Ishikawa (cell line): ENCODE measurements around the gene DSCAML1.

Experiments used
- CEBPB ChIP-seq: IDR thresholded peaks from 2 replicates; pipeline ENCODE4 v1.6.1; 2012
- CREB1 ChIP-seq: IDR thresholded peaks from 2 replicates; pipeline ENCODE4 v1.6.1; 2012; ENCODE audit warnings: low read depth
- EGR1 ChIP-seq: IDR thresholded peaks from 2 replicates; pipeline ENCODE4 v1.6.1; 2012
- EP300 ChIP-seq: IDR thresholded peaks from 2 replicates; pipeline ENCODE4 v1.6.1; 2012; ENCODE audit warnings: borderline replicate concordance
- FOXM1 ChIP-seq: IDR thresholded peaks from 2 replicates; pipeline ENCODE4 v1.6.1; 2012; ENCODE audit warnings: low read depth, borderline replicate concordance
- NFIC ChIP-seq: IDR thresholded peaks from 2 replicates; pipeline ENCODE4 v1.6.1; 2012
- RAD21 ChIP-seq: IDR thresholded peaks from 2 replicates; pipeline ENCODE4 v1.6.1; 2012; ENCODE audit warnings: low read depth
- TAF1 ChIP-seq: IDR thresholded peaks from 2 replicates; pipeline ENCODE4 v1.6.1; 2012; ENCODE audit warnings: low read depth, mild to moderate bottlenecking
- TCF12 ChIP-seq: IDR thresholded peaks from 2 replicates; pipeline ENCODE4 v1.6.1; 2012; ENCODE audit warnings: low read depth
- TEAD4 ChIP-seq: IDR thresholded peaks from 2 replicates; pipeline ENCODE4 v1.6.1; 2012
- YY1 ChIP-seq: IDR thresholded peaks from 2 replicates; pipeline ENCODE4 v1.6.1; 2012; ENCODE audit warnings: low read depth
- ZBTB7A ChIP-seq: IDR thresholded peaks from 2 replicates; pipeline ENCODE4 v1.6.1; 2012; ENCODE audit warnings: low read depth
- TF ChIP-seq, protein P1 (sequence below): IDR thresholded peaks from 2 replicates; pipeline ENCODE4 v1.6.1; 2012
- TF ChIP-seq, protein P2 (sequence below): IDR thresholded peaks from 2 replicates; pipeline ENCODE4 v1.6.1; 2012; ENCODE audit warnings: low read depth, mild to moderate bottlenecking
- TF ChIP-seq, protein P3 (sequence below): IDR thresholded peaks from 2 replicates; pipeline ENCODE4 v1.6.1; 2012

DSCAML1 gene

DNA sequence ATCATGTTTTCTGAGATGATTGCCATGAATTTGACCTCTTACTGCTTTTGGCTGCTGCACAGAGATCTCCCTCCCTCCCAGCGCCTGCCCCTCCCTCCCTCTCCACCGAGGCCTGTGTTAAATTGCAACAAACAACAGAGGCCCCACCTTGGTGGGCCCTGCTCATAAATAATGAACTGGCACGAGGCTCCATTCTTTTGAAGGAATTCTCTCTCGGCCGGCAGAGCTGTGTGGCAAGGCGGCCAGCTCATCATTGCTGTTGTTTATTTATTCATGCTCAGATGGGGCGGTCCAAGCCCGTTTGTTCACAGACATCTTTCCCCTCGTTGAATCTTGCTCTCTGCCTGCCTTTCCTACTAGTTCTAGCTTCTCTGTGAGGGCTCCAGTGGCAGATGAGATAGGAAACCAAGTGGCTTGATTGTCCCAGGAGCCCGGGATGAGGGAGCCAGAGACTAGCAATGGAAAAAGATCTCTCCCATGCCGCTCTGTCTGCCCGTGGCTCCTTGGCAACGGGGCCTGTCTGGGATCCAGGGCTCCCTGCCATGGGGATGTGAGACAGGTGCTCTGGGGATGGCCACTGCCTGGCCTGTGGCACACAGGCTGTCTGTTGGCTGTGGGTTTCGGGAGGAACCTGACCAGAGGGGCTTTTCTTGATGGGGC is 192.6 kb downstream of the DSCAML1 start:
- TF ChIP-seq, protein P1, sequence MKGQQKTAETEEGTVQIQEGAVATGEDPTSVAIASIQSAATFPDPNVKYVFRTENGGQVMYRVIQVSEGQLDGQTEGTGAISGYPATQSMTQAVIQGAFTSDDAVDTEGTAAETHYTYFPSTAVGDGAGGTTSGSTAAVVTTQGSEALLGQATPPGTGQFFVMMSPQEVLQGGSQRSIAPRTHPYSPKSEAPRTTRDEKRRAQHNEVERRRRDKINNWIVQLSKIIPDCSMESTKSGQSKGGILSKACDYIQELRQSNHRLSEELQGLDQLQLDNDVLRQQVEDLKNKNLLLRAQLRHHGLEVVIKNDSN = no peak
- TF ChIP-seq ZBTB7A (no peak), RAD21 (no peak), TEAD4 (no peak), EP300 (no peak), YY1 (no peak), CREB1 (no peak), EGR1 (no peak), NFIC (no peak), TAF1 (no peak), CEBPB (no peak), FOXM1 (no peak), TCF12 (no peak)
- TF ChIP-seq, protein P2, sequence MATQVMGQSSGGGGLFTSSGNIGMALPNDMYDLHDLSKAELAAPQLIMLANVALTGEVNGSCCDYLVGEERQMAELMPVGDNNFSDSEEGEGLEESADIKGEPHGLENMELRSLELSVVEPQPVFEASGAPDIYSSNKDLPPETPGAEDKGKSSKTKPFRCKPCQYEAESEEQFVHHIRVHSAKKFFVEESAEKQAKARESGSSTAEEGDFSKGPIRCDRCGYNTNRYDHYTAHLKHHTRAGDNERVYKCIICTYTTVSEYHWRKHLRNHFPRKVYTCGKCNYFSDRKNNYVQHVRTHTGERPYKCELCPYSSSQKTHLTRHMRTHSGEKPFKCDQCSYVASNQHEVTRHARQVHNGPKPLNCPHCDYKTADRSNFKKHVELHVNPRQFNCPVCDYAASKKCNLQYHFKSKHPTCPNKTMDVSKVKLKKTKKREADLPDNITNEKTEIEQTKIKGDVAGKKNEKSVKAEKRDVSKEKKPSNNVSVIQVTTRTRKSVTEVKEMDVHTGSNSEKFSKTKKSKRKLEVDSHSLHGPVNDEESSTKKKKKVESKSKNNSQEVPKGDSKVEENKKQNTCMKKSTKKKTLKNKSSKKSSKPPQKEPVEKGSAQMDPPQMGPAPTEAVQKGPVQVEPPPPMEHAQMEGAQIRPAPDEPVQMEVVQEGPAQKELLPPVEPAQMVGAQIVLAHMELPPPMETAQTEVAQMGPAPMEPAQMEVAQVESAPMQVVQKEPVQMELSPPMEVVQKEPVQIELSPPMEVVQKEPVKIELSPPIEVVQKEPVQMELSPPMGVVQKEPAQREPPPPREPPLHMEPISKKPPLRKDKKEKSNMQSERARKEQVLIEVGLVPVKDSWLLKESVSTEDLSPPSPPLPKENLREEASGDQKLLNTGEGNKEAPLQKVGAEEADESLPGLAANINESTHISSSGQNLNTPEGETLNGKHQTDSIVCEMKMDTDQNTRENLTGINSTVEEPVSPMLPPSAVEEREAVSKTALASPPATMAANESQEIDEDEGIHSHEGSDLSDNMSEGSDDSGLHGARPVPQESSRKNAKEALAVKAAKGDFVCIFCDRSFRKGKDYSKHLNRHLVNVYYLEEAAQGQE = no peak
- TF ChIP-seq, protein P3, sequence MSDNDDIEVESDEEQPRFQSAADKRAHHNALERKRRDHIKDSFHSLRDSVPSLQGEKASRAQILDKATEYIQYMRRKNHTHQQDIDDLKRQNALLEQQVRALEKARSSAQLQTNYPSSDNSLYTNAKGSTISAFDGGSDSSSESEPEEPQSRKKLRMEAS = no peak

DNA sequence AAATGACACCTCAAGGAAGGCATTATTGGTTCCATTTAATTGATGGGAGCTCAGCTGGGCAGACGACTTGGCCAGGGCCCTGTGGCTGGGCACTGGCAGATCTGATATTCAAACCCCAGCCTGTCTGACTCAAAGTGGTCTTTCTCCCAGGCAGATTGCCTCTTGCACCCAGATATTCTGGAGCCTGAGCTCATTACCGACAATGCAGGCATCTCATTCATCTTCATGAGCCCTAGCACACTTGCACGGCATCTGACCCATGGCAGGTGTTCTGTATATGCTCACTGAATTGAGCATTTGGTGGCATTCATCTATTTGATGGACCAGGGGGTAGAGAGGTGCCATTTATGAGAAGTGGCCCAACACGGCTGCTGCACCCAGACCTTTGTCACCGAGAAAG is 193.1 kb downstream of the DSCAML1 start:
- TF ChIP-seq, protein P3 = no peak
- TF ChIP-seq EP300 = no peak
- TF ChIP-seq YY1 = no peak
- TF ChIP-seq, protein P1 = no peak
- no peak for TF ChIP-seq EGR1
- no peak for TF ChIP-seq RAD21
- no peak for TF ChIP-seq CREB1
- TF ChIP-seq FOXM1 = no peak
- TF ChIP-seq ZBTB7A = no peak
- TF ChIP-seq NFIC = no peak
- TF ChIP-seq TCF12 = no peak
- no peak for TF ChIP-seq CEBPB

DNA sequence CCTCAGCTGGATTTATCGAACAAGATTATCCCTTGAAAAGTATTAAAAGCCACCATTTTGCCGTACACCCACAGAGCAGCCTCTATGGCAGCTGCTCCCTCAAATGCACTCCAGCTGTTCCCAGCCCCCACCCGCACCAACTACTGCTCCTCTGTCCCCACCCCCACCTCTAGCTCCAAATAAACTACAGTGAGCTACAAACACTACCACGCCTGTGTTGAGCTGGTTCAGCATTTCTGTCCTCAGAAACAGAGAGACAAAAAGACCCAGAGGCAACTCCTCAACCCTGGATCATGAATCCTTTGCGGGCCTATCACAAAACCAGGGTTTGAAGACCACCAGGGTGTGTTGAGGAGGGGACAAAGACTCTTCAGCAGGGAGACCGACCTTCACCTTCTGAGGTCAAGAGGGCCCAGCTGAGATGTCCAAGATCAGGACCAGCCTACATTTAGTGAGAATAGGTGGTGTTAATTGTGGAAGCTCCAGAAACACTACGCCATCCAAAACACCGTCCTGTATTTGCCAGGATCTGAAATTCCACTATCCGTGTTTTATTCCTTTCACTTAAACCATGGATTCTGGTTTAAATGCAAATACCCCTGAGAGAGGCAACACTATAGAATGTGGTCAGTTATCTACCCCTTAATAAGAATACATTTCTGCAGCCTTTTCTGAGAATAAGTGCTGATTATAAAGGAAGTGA is 195.9 kb downstream of the DSCAML1 start:
- TF ChIP-seq YY1 (no peak), RAD21 (no peak), CEBPB (no peak), EP300 (no peak), TCF12 (no peak), NFIC (no peak), ZBTB7A (no peak)
- TF ChIP-seq, protein P3 = no peak
- TF ChIP-seq, protein P1 = no peak
- TF ChIP-seq, protein P2 = no peak

DNA sequence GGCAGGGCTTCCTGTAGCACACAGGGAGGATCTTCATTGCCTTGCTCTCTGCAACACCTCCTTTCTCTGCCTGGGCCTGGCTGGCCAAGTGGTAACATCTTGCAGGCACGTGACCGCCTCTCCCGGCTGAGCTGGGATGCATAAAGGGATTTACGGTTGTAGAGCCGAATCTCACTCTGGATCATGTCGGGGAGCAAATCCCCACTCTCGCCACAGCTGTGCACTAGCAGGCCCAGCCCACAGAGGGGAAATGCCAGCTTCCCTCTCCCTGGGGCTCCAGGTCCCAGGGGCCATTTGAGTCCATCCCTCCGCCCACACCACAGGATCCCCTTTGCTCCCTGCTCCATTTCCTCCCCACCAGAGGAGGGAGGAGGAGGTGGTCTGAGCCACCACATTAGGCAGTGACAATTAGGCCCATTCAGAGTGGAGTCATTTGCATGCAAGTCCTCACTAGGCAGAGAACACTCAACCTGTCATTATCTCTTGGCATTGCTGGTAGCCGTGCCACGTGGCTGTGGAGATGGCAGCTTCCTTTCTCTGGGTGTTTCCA is 196.7 kb downstream of the DSCAML1 start:
- no peak for TF ChIP-seq NFIC
- no peak for TF ChIP-seq EP300
- no peak for TF ChIP-seq TCF12
- no peak for TF ChIP-seq TEAD4
- TF ChIP-seq ZBTB7A = no peak
- no peak for TF ChIP-seq FOXM1
- TF ChIP-seq, protein P1 = no peak
- TF ChIP-seq YY1 = no peak
- TF ChIP-seq, protein P3 = no peak
- TF ChIP-seq, protein P2 = no peak
- TF ChIP-seq CREB1 = no peak
- TF ChIP-seq RAD21 = no peak
- TF ChIP-seq EGR1 = no peak
- TF ChIP-seq TAF1 = no peak
- TF ChIP-seq CEBPB = no peak
